Measurements from ENCODE around the gene MFSD6L. TPM values are rescaled to one million over a fixed set of nuclear protein-coding genes. Genes with fewer than 3 reads are reported as not detected.

The MFSD6L gene
- total RNA-seq, 1 experiment from 2014 or later, result 2.1 TPM

DNA sequence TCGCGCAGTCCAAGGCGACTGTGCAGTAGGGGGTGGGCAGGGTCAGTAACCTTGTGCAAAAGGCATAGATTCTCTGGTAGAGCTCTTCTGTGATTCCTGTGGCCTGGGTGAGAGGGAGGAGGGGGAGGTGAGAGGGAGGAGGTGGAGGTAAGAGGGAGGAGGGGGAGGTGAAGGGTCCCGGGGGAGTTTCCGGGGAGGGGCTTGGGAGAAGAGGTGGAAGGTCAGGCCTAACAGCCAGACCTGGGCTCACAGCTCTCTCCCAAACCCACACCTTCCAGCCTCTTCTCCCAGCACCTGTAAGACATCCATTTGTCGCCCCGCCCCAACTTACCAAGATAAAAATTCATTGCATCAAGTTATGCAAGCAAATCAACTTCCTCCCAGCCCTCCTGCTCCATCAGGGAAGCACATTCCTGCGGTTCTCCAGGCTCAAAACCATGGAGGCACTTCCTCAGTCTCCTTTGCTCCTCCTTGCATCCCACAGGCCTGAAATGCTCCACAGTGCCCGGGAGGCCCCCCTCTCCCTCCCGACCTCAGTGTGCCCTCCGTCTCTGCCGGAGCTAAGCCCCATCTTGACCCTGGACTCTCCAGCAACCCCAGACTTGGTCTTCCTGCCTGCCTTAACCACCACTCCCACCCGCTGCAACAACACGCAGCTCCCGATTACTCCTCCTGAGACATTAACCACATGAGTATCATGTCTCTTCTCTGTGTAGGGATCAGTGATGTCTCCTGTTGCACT lies 37.8 kb upstream of the MFSD6L start:
- Mint-ChIP-seq H3K36me3 (ENCODE audit: insufficient read depth in 1 of 3, low read depth in 3 of 3) (no peaks in the 10 kb centered on the region), H3K27me3 (ENCODE audit: low read depth) (peaks cover 12% of the 10 kb centered on the region), H3K27ac (no peak overlapping the region; a peak in 1 of 7 replicates), H3K9me3 (peaks cover 0 to 1% of the 10 kb centered on the region in 2 experiments; a peak in 1 of 5 replicates), H3K4me1 (peaks cover 10 to 22% of the 10 kb centered on the region in 2 experiments; a peak in 3 of 4 replicates), H3K4me3 (no peak overlapping the region; a peak in 1 of 5 replicates)
- no peaks in the 10 kb centered on the region for H3K4me1 ChIP-seq (ENCODE audit: insufficient read depth, low read length)
- H4K5ac ChIP-seq (ENCODE audit: insufficient read length, low read depth, low read length), result no peak overlapping the region
- no peak overlapping the region for H2BK15ac ChIP-seq (ENCODE audit: low read depth, low read length)
- no peak for DNase-seq
- H3K56ac ChIP-seq (ENCODE audit: insufficient read length, low read depth, low read length), result no peak overlapping the region
- H4K91ac ChIP-seq (ENCODE audit: insufficient read length, low read depth, low read length), result no peak overlapping the region
- H4K8ac ChIP-seq (replicated peaks; ENCODE audit: insufficient read length, low read depth, low read length), result no peak overlapping the region
- no peak overlapping the region for H2AK5ac ChIP-seq (ENCODE audit: insufficient read length, low read length)
- H2BK12ac ChIP-seq (ENCODE audit: insufficient read length, low read depth, low read length), result no peak overlapping the region
- H3K79me2 ChIP-seq (ENCODE audit: insufficient read depth, low read length), result no peaks in the 10 kb centered on the region
- H3T11ph ChIP-seq (ENCODE audit: low read length), result no peak overlapping the region
- H2AFZ ChIP-seq (ENCODE audit: low read length), result no peak overlapping the region
- TF ChIP-seq, protein P1, sequence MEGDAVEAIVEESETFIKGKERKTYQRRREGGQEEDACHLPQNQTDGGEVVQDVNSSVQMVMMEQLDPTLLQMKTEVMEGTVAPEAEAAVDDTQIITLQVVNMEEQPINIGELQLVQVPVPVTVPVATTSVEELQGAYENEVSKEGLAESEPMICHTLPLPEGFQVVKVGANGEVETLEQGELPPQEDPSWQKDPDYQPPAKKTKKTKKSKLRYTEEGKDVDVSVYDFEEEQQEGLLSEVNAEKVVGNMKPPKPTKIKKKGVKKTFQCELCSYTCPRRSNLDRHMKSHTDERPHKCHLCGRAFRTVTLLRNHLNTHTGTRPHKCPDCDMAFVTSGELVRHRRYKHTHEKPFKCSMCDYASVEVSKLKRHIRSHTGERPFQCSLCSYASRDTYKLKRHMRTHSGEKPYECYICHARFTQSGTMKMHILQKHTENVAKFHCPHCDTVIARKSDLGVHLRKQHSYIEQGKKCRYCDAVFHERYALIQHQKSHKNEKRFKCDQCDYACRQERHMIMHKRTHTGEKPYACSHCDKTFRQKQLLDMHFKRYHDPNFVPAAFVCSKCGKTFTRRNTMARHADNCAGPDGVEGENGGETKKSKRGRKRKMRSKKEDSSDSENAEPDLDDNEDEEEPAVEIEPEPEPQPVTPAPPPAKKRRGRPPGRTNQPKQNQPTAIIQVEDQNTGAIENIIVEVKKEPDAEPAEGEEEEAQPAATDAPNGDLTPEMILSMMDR (conservative IDR thresholded peaks at IDR 0.05), result no peak
- no peak overlapping the region for H3K23ac ChIP-seq (ENCODE audit: insufficient read length, low read depth, low read length)
- no peak overlapping the region for H3K14ac ChIP-seq (ENCODE audit: insufficient read depth, low read length)
- H3K23me2 ChIP-seq (ENCODE audit: insufficient read length, low read depth, low read length, poor library complexity, severe bottlenecking), result peaks cover 2% of the 10 kb centered on the region
- H3K9ac ChIP-seq (ENCODE audit: extremely low read depth, insufficient read length, low read length), result no peak overlapping the region
- H3K18ac ChIP-seq (ENCODE audit: insufficient read length, low read depth, low read length), result no peak overlapping the region
- no peaks in the 10 kb centered on the region for H4K20me1 ChIP-seq (ENCODE audit: control insufficient read depth, insufficient read depth, insufficient read length)
- no peaks in the 10 kb centered on the region for H3K79me1 ChIP-seq (ENCODE audit: insufficient read depth, low read depth, low read length, poor library complexity, severe bottlenecking)
- H3K27me3 ChIP-seq (ENCODE audit: insufficient read depth, low read length), result no peaks in the 10 kb centered on the region; the same call in 1 of the 2 replicates
- no peak overlapping the region for H3K27ac ChIP-seq (ENCODE audit: insufficient read length, low read depth, low read length)
- no peaks in the 10 kb centered on the region for H3K9me3 ChIP-seq (ENCODE audit: control insufficient read depth, low read depth, low read length)
- WGBS (ENCODE audit: extremely low coverage, insufficient read length, low lambda C conversion rate), result no CpG with 5 or more reads among the region's 15 CpGs
- H2BK120ac ChIP-seq (ENCODE audit: low read depth, low read length, poor library complexity, severe bottlenecking), result no peak overlapping the region
- no peak overlapping the region for H3K4me2 ChIP-seq (ENCODE audit: insufficient read depth, insufficient read length, low read length)
- no peak overlapping the region for H2BK5ac ChIP-seq (ENCODE audit: insufficient read length, low read length)
- no peak overlapping the region for H3K4ac ChIP-seq (ENCODE audit: low read depth, low read length)
- no peak overlapping the region for H2BK20ac ChIP-seq (ENCODE audit: low read depth, low read length, poor library complexity, severe bottlenecking)
